CD8-positive, alpha-beta memory T cell (primary cell): ENCODE measurements around the gene DDC. TPM values are rescaled to one million over a fixed set of nuclear protein-coding genes. Genes with fewer than 3 reads are reported as not detected.
A peak's percentile ranks its signal among the peaks of the same experiment; 100 is the strongest.

Experiments
- CTCF ChIA-PET: fragments of 350-600 bp; sonication (Branson Sonifier 250); formaldehyde crosslinking; loops from one replicate; lab custom pipeline; 2021; ENCODE audit warnings: antibody characterized with exemption; lab: Charles Lee
- POLR2A ChIA-PET: fragments of 350-600 bp; sonication (Branson Sonifier 250); formaldehyde crosslinking; loops from one replicate; lab custom pipeline; 2021; ENCODE audit warnings: antibody characterized with exemption; lab: Charles Lee
- DNase-seq, 5 donors: peaks; one replicate each; pipeline versions ENCODE4 v3.0.0 to v3.0.0-alpha.2; 2020 to 2022; ENCODE audit warnings: mixed read lengths in 1 of 5
- H3K27ac ChIP-seq: one replicate; pipeline ENCODE4 v1.7.0; 2013; ENCODE audit warnings: low read depth, mild to moderate bottlenecking, low read length, moderate library complexity
- H3K27me3 ChIP-seq: 2 replicates; pipeline ENCODE4 v1.7.0; 2013; ENCODE audit warnings: low read length, mild to moderate bottlenecking; ENCODE audit not compliant: insufficient read depth, poor library complexity, severe bottlenecking
- H3K36me3 ChIP-seq: 2 replicates; pipeline ENCODE4 v1.7.0; 2013; ENCODE audit warnings: mild to moderate bottlenecking, low read length, moderate library complexity; ENCODE audit not compliant: insufficient read depth
- H3K4me1 ChIP-seq: 2 replicates; pipeline ENCODE4 v1.7.0; 2013; ENCODE audit warnings: mild to moderate bottlenecking, low read length, moderate library complexity; ENCODE audit not compliant: insufficient read depth
- H3K4me3 ChIP-seq: 2 replicates; pipeline ENCODE4 v1.7.0; 2013; ENCODE audit warnings: mild to moderate bottlenecking, low read length
- H3K9me3 ChIP-seq: 2 replicates; pipeline ENCODE4 v1.7.0; 2013; ENCODE audit warnings: mild to moderate bottlenecking, low read length
- H3K27ac Mint-ChIP-seq, 8 donors: one replicate each; pipeline ENCODE4 v1.8.0; 2020 to 2021; ENCODE audit warnings: mixed read lengths in 8 of 8, mild to moderate bottlenecking in 6 of 8, inconsistent platforms in 3 of 8, moderate library complexity in 3 of 8
- H3K27me3 Mint-ChIP-seq, 2 donors: one replicate each; pipeline ENCODE4 v1.8.0; 2020 to 2021; ENCODE audit warnings: mixed read lengths in 2 of 2, mild to moderate bottlenecking in 1 of 2, moderate library complexity in 1 of 2
- H3K36me3 Mint-ChIP-seq, 3 donors: one replicate each; pipeline ENCODE4 v1.8.0; 2020 to 2021; ENCODE audit warnings: mixed read lengths in 3 of 3, inconsistent platforms in 1 of 3, mild to moderate bottlenecking in 1 of 3
- H3K4me1 Mint-ChIP-seq, 3 donors: one replicate each; pipeline ENCODE4 v1.8.0; 2020 to 2021; ENCODE audit warnings: mixed read lengths in 3 of 3, inconsistent platforms in 1 of 3, mild to moderate bottlenecking in 1 of 3
- H3K4me3 Mint-ChIP-seq, 7 donors: one replicate each; pipeline ENCODE4 v1.8.0; 2020 to 2021; ENCODE audit warnings: mixed read lengths in 7 of 7, mild to moderate bottlenecking in 6 of 7, moderate library complexity in 4 of 7, inconsistent platforms in 2 of 7
- H3K9me3 Mint-ChIP-seq, 5 donors: one replicate each; pipeline ENCODE4 v1.8.0; 2020 to 2022; ENCODE audit warnings: mixed read lengths in 5 of 5, mild to moderate bottlenecking in 3 of 5, moderate library complexity in 2 of 5, inconsistent platforms in 1 of 5
- polyA plus RNA-seq: library from polyadenylated mRNA; unstranded; fragments of 300-500 nt; fragmentation: Illumina TruSeq; gene quantifications from one replicate; pipeline ENCODE4 v1.2.3, GENCODE V29; 2021
- total RNA-seq, 2 experiments: library from RNA; stranded (reverse); gene quantifications; one replicate each; pipeline ENCODE4 v1.2.3, GENCODE V29; 2021

DDC gene
- total and polyA plus RNA-seq, 3 experiments from 2014 or later: not detected

GRCh38 chr7:50409856-50410745 lies 155.1 kb downstream of the DDC start:
- H3K4me3 ChIP-seq: no peak overlapping the region
- no peak for DNase-seq
- no peaks in the 10 kb centered on the region for H3K9me3 ChIP-seq
- peaks cover 53 to 70% (median 64%) of the 10 kb centered on the region in 3 donors for H3K4me1 Mint-ChIP-seq
- peak overlapping the region in 5 of 8 donors; percentile 41 to 91 (median 60) for H3K27ac Mint-ChIP-seq
- H3K27me3 Mint-ChIP-seq: no peaks in the 10 kb centered on the region
- POLR2A ChIA-PET: no interaction called here
- H3K9me3 Mint-ChIP-seq: no peaks in the 10 kb centered on the region
- H3K4me1 ChIP-seq: peaks cover 3% of the 10 kb centered on the region
- H3K4me3 Mint-ChIP-seq: peak overlapping the region in 3 of 7 donors; percentile 41 to 53 (median 52)
- H3K36me3 Mint-ChIP-seq: peaks cover 0 to 6% (median 2%) of the 10 kb centered on the region in 3 donors
- no peak overlapping the region for H3K27ac ChIP-seq
- CTCF ChIA-PET: interaction anchor here (1.4 to 1.7 kb wide), 3 partner anchors 23 to 269 kb away, joined by 4 to 11 read pairs (median 4); no protein-coding TSS in a partner anchor
- peaks cover 1% of the 10 kb centered on the region for H3K36me3 ChIP-seq
- no peaks in the 10 kb centered on the region for H3K27me3 ChIP-seq

Other genes starting within 250 kb of the DDC start
- 10 to 100 TPM; 45.1 TPM for gene FIGNL1, start 115.1 kb downstream of the DDC start, total RNA-seq
- gene FIGNL1, start 115.1 kb downstream of the DDC start, polyA plus RNA-seq: 6.8 TPM
- gene GRB10, start 217.5 kb upstream of the DDC start, total RNA-seq: under 1 TPM; 0.20 TPM
- gene GRB10, start 217.5 kb upstream of the DDC start, polyA plus RNA-seq: 0.49 TPM